GM18873 (cell line): ENCODE measurements around the gene IL18RAP.

Experiments used
- ATAC-seq: cut with Tn5 transposase; IDR thresholded peaks from one replicate; pipeline ENCODE4 v1.9.1; 2021; ENCODE audit warnings: mild to moderate bottlenecking, moderate library complexity, moderate number of reproducible peaks; ENCODE audit not compliant: unreplicated experiment, low FRiP score

IL18RAP gene

DNA sequence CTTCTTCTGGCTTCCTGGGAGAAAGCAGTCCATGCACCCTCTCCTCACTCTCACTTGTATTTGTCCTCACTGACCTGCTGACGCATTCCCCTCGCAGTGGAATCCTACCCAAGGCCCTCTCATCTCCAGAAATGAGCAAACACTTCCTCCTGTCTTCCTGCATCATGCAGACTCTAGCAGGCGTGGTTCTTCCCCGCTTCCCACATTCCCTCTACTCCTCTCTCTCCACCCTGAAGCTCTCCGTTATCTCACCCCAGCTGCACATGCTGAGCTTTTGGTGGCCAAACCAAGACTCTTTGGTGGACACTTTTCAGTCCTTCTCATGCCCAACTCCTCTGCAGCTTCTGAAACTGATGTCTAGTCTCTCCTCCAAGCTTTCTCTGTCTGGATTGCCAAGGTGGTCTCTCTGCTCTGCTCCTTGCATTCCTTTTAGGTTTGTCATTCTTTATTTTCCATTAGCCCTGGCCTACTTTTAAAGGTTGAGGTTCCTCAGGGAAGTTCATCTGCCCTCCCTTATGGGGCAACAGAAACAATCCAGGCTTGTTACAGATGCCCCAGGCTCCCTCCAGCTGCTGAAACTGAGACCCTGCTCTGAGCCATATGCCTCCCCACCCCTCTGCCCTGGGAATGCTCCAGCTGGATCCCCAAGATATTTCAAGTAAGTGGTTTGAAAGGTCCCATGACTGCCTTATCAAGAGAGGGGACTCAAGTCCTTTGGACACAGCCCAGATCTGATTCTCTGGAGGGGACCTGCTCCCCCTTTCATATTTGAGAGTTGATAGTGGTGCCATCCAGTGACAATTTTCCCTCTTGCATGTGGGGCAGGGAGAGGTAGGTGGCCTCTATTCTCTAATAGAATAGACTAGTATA is 835 bp upstream of the IL18RAP start:
- no peak for ATAC-seq

DNA sequence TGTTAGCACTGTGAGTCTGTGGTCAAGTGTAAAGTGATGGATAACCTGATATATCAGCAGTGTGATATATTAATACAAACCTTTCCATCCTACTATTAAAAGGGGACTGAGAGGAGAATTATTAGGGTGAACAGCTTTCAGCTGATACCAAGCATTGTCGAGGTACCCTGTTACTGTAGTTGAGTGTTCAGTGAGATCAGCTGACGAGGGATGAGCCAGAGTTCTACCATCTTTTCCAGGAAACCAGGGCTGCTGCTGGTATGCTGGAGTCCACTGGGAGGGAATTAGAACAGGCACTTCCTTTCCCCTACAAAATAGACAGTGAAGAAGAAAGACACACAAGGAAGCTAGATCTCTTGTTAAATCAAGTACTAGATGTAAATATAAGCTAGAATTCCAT is 408 bp downstream of the IL18RAP start:
- ATAC-seq, result no peak

DNA sequence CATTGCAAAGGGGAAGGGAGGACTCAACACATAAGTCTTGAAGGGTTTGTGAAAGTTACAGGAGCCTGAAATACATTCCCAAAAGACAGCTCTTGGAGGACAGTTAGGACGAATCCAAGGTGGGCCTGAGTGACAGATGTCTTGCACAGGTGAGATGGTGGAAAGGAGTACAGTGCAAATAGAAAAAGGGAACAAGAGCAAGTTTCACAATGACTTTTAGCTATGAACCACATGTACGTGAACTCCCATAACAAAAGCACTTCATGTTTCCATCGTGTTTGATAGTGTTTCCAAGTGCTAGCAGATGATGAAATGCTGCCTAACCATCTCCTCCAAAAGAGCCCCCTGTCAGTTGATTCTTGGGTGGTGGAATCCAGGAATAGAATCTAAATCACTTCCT is 1.8 kb downstream of the IL18RAP start:
- ATAC-seq, result peak; percentile 81

DNA sequence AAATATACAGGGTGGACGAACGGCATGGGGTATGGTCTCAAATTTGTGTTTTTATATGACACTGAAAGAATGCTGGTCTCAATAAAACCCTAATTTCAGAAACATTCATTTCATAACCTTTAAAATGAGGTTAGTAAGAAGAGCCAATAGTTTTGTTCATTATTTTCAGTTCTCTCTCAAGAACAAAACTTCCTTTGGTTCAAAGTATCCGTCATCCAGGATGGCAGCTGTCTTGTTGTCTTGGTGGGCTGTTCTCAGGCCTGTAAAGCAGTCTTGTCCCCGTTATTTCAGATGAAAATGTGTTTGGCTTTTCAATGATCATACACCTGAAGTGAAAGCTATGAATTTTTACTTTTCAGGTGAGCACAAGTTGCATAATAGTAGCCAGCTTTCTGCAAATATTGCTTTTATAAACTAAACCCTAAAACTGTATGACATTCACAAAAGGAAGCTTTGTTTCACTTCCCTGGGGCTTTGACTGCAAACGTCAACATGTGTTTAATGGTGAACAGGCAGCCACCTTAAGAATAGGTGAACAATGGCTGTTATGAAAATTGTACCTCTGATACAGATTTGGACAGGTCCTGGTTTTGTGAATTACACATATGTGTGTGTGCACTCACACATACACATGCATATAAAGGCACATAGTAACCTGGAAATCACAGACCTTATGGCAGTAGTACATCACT is 2.6 kb downstream of the IL18RAP start:
- no peak for ATAC-seq

DNA sequence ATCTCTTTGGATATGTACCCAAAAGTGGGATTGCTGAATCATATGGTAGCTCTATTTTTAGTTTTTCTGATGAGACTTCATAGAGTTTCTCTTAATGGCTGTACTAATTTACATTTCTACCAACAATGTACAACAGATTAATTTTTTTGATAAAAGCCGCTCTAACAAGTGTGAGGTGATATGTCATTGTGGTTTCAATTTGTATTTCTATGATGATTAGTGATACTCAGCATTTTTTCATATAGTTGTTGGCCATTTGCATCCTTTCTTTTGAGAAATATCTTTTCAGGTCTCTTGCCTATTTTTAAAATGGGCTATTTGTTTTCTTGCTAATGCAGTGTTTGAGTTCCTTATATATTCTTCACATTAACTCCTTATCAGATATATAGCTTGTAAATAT is 4.3 kb downstream of the IL18RAP start:
- no peak for ATAC-seq

DNA sequence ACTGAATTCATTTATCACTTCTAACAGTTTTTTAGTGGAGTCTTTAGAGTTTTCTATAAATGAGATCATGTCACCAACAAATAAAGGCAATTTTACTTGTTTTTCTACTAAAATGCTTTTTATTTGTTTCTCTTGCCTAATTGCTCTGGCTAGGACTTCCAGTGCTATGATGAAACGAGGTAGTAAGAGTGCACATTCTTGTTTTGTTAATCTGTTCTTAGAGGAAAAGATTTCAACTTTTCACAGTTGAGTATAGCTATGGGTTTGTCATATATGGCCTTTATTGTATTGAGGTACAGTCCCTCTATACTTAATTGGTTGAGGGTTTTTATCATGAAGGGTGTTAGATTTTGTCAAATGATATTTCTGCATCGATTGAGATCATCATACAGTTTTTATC is 5.6 kb downstream of the IL18RAP start:
- ATAC-seq, result no peak

DNA sequence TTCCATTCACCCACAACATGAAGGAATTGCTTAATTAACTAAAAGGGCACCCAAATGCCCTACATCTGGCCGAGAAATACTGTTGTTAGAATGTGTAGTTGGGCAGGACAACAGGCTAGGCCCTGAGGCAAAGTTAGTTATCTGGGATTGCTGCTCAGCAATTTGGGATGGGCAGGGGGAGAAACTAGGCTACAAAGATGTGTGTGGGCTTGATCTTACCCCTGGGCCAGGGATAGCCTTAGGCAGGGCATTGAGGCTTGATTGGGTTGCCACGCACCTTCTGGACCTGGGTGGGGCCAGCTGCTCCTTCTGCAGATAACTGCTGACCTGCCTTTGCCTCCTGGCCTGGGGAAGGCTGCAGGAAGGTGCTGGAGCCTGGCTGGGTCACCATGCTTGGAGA is 9.4 kb downstream of the IL18RAP start:
- ATAC-seq, result no peak

DNA sequence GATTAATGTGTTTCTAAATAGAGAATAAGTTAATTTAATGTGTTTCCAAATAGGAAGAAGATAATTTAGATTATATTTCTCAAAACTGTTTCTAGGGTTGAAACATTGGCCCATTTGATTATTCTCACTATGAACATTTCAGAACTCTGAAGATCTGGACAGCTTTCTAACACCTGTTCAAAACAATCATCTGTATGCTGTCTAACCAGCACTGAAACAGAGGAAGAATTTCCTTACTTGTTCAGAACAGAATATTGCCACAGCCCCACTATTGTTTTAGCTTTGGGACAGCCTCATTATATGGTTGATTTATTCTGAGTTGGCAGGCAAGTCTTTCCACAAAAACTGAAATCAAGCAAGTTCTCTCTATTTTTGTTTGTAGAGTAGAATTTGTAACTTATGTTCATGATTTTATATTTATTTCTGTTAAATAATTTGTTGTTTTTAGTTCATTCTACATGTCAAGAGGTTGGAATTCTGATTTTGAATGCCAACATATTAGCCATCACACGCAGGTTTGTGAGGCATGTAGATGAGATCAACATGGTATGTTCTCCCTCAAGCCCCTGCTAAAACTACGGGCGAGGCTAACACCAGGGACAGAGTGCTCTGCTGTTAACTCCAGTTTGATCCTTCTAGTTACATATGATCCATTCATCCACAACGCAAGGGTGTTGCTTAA is 11.2 kb downstream of the IL18RAP start:
- no peak for ATAC-seq

DNA sequence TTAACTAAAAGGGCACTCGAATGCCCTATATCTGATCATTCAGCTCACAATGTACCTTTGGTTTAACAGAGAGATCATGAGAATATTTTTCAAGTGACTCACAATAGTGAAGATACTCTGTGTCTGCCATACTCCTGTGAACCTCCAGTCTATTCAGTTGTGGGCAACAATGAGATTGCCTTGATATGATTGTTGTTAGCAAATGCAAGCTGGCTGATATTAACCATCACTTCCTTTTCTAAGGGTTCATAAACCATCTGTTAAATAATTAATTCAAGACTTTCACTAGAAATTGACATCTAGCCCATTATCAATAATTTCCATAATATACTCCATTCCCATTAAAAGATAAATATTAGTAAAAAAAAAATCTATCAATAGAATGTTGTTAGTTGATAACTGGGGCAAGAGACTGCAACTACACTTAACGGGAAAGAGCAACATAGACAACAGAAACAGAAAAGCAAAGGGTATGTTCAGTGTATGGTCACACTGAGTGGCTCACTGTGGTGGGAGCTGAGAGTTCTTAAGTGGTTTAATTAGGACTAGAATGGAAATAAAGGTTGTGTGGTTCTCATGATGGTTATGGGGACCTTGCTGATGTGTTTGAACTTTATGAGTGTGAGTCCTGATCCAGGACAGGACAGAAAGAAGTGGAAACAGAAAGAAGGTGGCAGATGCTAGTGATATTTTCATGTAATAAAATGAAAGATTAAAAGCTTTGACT is 11.9 kb downstream of the IL18RAP start:
- no peak for ATAC-seq

DNA sequence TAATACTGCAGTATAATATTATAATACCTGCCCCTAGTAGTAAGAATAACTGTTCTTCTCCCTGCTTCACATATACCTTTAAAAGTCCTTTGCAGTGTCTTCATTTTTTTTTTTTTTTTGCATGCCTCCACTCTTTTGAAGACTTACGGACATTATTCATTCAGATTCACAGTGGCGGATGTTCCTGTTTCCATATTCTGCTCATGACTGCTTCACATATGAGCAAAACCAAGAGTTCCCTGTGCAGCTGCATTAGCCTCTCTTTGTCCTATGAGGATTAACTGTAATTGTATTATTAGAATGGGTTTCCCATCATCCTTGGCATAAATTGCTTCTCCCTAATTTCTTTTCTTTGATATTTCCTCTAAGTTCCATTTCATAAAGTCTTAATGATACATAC is 12.8 kb downstream of the IL18RAP start:
- ATAC-seq, result no peak

DNA sequence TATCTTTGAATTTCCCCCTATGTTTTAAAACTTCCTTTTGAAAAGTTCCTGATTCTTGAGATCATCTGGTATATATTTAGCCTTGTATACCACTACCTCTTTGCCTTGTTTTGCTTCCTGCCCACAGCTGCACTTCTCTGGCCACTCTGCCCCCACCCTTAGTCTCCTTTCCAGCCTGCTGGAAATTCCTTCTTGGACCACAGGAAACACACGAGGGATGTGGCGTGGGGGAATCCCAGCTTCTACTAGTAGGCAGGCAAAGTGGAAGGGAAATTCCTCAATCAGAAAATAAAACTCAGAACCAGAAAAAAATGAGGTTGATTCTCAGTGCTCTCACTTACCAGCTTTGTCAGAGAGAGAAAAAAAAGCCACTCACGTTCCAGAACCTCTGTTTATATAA is 13.4 kb downstream of the IL18RAP start:
- ATAC-seq, result no peak

DNA sequence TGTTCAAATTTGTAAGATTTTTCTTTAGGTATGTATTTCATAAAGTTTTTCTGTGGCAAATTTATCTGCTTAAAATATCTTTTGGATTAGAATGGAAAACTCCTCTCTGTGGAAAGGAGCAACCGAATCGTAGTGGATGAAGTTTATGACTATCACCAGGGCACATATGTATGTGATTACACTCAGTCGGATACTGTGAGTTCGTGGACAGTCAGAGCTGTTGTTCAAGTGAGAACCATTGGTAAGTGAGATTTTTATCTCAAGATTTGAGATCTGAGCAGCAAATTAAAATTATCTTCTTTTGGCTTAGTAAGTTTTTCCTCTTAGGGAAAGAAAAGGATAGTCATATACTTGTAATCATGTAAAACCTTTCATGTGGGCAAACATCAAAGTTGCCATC is 14.2 kb downstream of the IL18RAP start:
- ATAC-seq, result no peak

DNA sequence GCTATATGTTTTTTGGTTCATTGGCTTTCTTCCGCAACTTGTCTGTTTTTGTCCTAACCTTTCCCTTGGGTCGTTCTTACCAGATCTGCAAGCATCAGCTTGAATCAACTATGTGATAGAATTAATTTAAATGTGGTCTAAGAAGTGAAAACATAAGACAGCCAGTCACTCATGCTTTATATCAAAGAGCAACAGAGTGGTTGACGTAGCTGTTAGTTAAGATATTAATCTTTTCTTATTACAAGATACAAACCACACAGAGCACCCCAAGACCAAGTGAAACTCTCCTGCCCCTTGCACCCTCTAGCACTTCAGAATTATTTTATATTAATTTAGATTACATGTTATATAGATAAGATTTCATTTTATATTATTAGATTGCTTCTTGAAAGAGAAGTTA is 15.2 kb downstream of the IL18RAP start:
- ATAC-seq, result no peak

DNA sequence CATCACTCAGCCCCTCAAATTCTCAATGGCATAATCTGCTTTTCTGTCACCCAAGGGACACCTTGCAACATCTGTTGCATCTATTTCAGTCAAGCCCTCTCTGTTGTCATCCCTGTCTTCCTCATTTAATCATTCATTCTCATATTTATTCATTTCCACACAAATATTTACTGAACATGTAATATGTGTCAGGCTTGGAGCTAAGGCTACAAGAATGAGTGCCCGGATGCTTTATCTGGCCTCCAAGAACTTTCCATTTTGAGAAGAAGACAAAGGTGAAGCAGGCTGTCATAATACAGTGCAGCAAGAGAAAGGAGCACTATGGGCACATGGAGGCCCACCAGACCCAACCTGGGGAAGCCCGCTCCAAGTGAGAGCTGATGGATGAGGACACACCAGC is 15.6 kb downstream of the IL18RAP start:
- ATAC-seq, result no peak

DNA sequence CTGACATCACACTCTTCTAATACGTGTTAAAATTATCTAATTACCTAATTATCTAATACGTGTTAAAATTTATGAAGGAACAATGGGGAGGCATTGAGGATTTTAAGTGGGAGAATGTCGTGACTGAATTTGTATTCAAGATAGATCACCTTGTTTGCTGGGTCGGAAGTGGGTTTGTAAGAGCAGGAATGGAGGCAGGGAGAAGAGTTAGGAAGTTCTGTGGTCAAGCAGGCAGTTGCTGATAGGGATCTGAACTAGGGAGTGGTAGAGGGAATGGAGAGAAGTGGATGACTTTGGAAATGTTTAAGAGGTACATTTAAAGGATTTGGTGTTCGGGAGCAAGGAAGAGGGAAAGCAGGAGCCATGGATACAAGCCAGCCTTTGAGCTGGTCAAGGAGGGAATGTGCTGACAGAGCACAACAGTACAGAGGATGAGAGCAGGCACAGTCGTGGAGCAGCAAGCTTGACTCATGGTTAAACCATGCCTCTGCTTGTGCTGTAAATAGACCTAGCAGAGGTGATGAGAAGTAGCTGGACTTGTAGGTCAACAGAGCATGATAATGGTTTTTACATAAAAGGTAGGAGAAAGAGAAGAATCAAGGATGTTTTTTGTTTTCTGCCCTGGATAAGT is 16.2 kb downstream of the IL18RAP start:
- no peak for ATAC-seq

DNA sequence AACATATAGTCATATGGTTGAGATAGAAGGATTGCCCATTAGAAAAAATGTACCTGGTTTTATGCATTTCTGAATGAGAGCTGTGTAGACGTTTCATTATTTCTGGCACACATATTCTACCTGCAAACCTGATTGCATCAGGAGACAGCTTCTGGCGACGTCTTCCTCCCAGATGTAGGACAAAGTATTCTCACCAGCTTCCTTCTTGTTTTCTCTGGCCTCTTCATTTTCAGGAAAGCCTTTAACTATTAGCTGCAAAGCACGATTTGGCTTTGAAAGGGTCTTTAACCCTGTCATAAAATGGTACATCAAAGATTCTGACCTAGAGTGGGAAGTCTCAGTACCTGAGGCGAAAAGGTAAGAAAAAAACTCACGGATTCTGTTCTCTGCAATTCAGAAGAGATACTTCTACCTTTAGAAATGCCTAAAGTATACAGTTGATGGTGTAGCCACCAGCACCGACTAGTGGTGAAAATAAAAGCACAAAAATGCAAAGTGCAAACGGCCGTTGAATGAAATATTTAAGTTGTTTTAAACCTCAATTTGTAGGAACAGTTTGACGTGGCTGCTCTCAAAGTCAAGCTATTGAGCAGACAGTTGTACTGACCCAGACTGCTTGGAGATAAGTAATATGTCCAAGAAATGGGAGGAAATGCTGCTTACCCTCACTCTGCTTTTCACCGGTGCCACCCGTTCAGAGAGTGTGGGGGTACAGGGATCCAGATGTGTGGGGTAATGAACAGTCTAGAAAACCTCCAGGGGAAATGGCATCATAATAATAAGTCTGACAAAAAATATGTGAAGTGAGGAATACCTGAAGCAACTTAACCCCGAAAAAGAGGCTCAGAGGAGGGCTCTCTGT is 20.2 kb downstream of the IL18RAP start:
- ATAC-seq, result no peak

DNA sequence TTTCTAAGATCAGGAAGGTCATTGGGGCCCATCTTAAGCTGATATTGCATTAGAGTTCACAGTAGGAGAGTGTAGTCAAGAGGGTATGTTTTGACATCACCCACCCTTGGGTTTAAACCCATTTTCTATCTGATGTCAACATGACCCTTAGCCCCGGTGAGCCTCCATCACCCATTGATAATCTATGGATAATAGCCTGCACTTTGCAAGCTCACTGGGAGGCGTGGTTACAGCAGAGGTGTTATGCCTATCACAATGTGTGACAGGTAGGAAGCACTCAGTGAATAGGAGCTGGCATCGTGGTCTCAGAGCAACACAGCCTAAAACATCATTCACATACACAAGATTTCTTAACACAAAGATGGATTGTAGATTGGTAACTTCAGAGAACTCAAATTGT is 21.3 kb downstream of the IL18RAP start:
- no peak for ATAC-seq

DNA sequence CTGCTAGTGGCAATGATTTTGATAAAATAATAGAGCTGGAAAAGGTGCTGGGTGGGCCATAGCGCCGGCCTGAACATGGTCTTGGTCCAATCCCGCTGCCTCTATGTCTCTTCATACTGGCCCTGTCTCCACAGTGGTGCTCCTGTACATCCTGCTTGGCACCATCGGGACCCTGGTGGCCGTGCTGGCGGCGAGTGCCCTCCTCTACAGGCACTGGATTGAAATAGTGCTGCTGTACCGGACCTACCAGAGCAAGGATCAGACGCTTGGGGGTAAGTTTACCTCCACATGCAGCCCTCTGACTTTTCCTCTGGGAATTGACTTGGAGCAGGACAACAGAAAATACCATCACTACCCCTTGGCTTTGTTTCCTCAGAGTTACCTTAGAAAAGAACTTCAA is 24.0 kb downstream of the IL18RAP start:
- no peak for ATAC-seq

DNA sequence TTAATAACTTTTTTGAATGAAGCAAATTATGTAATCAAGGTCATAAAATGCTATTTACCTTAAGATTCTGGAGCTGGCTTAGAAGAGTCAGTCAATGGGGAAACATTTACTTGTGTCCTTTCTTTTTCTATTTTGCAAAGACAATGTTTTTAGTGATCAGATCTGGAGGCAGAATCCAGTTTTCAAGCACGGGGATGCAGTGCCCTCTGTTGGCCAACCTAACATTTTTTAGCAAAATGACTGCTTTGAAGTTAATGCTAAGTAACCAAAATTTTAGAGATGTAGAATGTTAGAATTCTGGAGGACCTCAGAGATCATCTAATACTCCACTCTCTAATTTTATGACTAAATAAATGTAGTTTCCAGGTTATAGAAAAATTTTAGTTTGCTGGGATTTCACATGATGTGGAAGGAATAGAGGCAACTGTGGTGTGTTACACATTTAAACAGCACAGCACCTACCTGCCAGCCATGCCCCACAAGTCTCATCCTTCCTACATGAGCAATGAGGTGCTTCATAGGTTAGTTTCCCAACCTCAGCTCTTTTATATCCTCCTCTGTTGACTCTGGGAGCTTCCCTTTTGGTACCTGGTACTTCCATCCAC is 26.5 kb downstream of the IL18RAP start:
- no peak for ATAC-seq
